ENCODE measurements around the gene ZNF71. TPM values are rescaled to one million over a fixed set of nuclear protein-coding genes. Genes with fewer than 3 reads are reported as not detected.

Gene ZNF71
- total and polyA plus RNA-seq, 4 experiments from 2014 or later, result 7.1 to 13.7 (median 8.2) TPM

DNA sequence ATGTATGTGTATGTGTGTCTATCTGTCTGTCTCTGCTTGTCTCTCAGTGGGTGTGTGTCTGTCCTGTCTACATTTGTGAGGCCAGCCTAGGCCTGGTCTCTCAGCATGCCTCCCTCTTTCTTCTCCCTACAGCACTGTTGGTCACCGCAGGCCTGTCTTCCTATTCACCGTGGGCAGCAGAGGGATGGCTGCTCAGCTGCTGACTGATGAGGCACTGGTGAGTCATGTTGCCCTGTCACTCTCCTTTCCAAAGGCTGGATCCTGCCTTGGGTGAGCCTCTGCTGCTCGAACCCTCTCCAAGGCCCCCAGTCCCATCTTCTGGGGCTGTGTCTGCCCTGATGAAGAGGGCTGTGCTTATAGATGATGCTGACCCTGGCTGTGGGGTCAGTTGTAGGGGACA lies 6.3 kb downstream of the ZNF71 start:
- peaks cover 0 to 24% of the 10 kb centered on the region in 2 donors for H3K9me3 ChIP-seq (ENCODE audit: control insufficient read depth in 1 of 2, low read length in 2 of 2)
- Mint-ChIP-seq H3K36me3 (peaks cover 69 to 76% of the 10 kb centered on the region in 2 donors), H3K4me1 (peaks cover under 1 to 16% (median 9%) of the 10 kb centered on the region in 4 donors), H3K4me3 (no peak overlapping the region), H3K27me3 (no peaks in the 10 kb centered on the region), H3K27ac (no peak overlapping the region), H3K9me3 (peaks cover 2 to 77% (median 67%) of the 10 kb centered on the region in 8 donors)
- DNase-seq, result no peak
- POLR2A ChIA-PET (ENCODE audit: partially characterized antibody), result no interaction called here
- intact Hi-C loops (cut with micrococcal nuclease), result no loop called here
- CTCF ChIA-PET (ENCODE audit: partially characterized antibody), result no interaction called here
- H3K27ac ChIP-seq (ENCODE audit: low read depth, low read length), result no peak overlapping the region
- H3K4me1 ChIP-seq (ENCODE audit: insufficient read depth, low read length), result peaks cover 2% of the 10 kb centered on the region
- H3K36me3 ChIP-seq (ENCODE audit: insufficient read depth, low read length), result peaks cover 24% of the 10 kb centered on the region
- H3K27me3 ChIP-seq (ENCODE audit: insufficient read depth, low read length), result no peaks in the 10 kb centered on the region
- no peak overlapping the region for H3K4me3 ChIP-seq (ENCODE audit: low read length in 2 of 2)

DNA sequence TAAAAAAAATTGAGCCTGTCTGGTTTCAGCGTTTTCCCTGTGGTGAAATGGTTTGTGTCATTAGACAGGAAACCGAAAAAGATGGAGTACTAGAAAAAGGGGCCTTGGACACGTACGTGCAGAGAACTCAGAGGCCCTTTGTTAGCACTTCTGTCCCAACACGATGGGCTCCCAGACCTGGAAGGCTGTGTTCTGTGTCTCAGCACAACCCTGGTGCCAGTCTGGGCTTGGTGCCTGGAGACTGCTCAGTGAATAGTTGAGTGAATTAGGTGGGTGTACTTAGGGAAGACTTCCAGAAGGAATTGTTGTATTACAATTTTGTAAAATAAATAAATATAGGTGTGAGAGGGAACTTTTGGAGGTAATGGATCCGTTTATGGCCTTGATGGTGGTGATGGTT lies 8.7 kb downstream of the ZNF71 start:
- no peak for DNase-seq
- POLR2A ChIA-PET (ENCODE audit: partially characterized antibody), result no interaction called here
- no peak overlapping the region for H3K4me3 Mint-ChIP-seq
- H3K4me1 Mint-ChIP-seq, result peaks cover 0 to 13% (median 8%) of the 10 kb centered on the region in 4 donors
- no peaks in the 10 kb centered on the region for H3K4me1 ChIP-seq (ENCODE audit: insufficient read depth, low read length)
- peaks cover 10 to 48% of the 10 kb centered on the region in 2 donors for H3K9me3 ChIP-seq (ENCODE audit: control insufficient read depth in 1 of 2, low read length in 2 of 2)
- no peaks in the 10 kb centered on the region for H3K27me3 ChIP-seq (ENCODE audit: insufficient read depth, low read length)
- no peak overlapping the region for H3K4me3 ChIP-seq (ENCODE audit: low read length in 2 of 2)
- H3K9me3 Mint-ChIP-seq, result peaks cover 2 to 85% (median 82%) of the 10 kb centered on the region in 8 donors
- CTCF ChIA-PET (ENCODE audit: partially characterized antibody), result no interaction called here
- intact Hi-C loops (cut with micrococcal nuclease), result no loop called here
- peaks cover 24% of the 10 kb centered on the region for H3K36me3 ChIP-seq (ENCODE audit: insufficient read depth, low read length)
- no peak overlapping the region for H3K27ac ChIP-seq (ENCODE audit: low read depth, low read length)
- H3K36me3 Mint-ChIP-seq, result peaks cover 76 to 83% of the 10 kb centered on the region in 2 donors
- H3K27me3 Mint-ChIP-seq, result no peaks in the 10 kb centered on the region
- H3K27ac Mint-ChIP-seq, result no peak overlapping the region

GRCh38 chr19:56608274-56608964 lies 13.3 kb downstream of the ZNF71 start:
- peaks cover 17 to 60% of the 10 kb centered on the region in 2 donors for H3K9me3 ChIP-seq (ENCODE audit: control insufficient read depth in 1 of 2, low read length in 2 of 2)
- no peak overlapping the region for H3K27ac ChIP-seq (ENCODE audit: low read depth, low read length)
- Mint-ChIP-seq H3K4me1 (peaks cover 0 to 3% (median under 1%) of the 10 kb centered on the region in 4 donors), H3K4me3 (peak overlapping the region in 1 of 8 donors; percentile 10), H3K9me3 (peaks cover 7 to 100% (median 92%) of the 10 kb centered on the region in 8 donors), H3K36me3 (peaks cover 84 to 87% of the 10 kb centered on the region in 2 donors), H3K27ac (peak overlapping the region in 1 of 7 donors; percentile 37), H3K27me3 (no peaks in the 10 kb centered on the region)
- no peaks in the 10 kb centered on the region for H3K4me1 ChIP-seq (ENCODE audit: insufficient read depth, low read length)
- intact Hi-C loops (cut with micrococcal nuclease), result no loop called here
- no peak overlapping the region for H3K4me3 ChIP-seq (ENCODE audit: low read length in 2 of 2)
- peaks cover 1% of the 10 kb centered on the region for H3K36me3 ChIP-seq (ENCODE audit: insufficient read depth, low read length)
- H3K27me3 ChIP-seq (ENCODE audit: insufficient read depth, low read length), result no peaks in the 10 kb centered on the region
- ChIA-PET CTCF (ENCODE audit: partially characterized antibody) (no interaction called here), POLR2A (ENCODE audit: partially characterized antibody) (no interaction called here)
- no peak for DNase-seq

DNA sequence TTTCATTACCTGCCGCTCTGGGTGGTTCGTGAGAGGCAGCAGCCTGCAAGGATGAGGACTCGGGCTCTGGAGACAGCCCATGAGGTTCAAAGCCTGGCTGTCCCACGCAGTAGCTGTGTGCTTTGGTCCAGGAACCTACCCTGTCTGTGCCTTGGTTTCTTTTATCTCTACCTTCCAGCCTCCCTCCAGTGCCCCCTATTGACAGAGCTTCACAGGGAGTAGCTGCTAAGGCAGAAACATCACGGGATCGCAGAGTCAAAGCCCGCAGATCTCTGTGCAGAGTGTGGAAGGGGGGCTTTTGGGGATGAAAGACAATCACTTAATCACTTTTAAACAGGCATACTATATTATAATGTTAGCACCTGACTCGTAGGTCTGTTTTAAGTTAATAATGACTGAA lies 16.2 kb downstream of the ZNF71 start:
- H3K4me1 Mint-ChIP-seq, result peaks cover 0 to 3% (median under 1%) of the 10 kb centered on the region in 4 donors
- CTCF ChIA-PET (ENCODE audit: partially characterized antibody), result no interaction called here
- H3K4me3 ChIP-seq (ENCODE audit: low read length in 2 of 2), result no peak overlapping the region
- peaks cover 7 to 100% (median 96%) of the 10 kb centered on the region in 8 donors for H3K9me3 Mint-ChIP-seq
- DNase-seq, result no peak
- no peaks in the 10 kb centered on the region for H3K27me3 ChIP-seq (ENCODE audit: insufficient read depth, low read length)
- intact Hi-C loops (cut with micrococcal nuclease), result no loop called here
- no peak overlapping the region for H3K27ac ChIP-seq (ENCODE audit: low read depth, low read length)
- H3K36me3 Mint-ChIP-seq, result peaks cover 87 to 97% of the 10 kb centered on the region in 2 donors
- H3K9me3 ChIP-seq (ENCODE audit: control insufficient read depth in 1 of 2, low read length in 2 of 2), result peaks cover 17 to 72% of the 10 kb centered on the region in 2 donors
- H3K4me1 ChIP-seq (ENCODE audit: insufficient read depth, low read length), result no peaks in the 10 kb centered on the region
- H3K27ac Mint-ChIP-seq, result no peak overlapping the region
- H3K27me3 Mint-ChIP-seq, result no peaks in the 10 kb centered on the region
- POLR2A ChIA-PET (ENCODE audit: partially characterized antibody), result no interaction called here
- H3K4me3 Mint-ChIP-seq, result no peak overlapping the region
- H3K36me3 ChIP-seq (ENCODE audit: insufficient read depth, low read length), result no peaks in the 10 kb centered on the region

DNA sequence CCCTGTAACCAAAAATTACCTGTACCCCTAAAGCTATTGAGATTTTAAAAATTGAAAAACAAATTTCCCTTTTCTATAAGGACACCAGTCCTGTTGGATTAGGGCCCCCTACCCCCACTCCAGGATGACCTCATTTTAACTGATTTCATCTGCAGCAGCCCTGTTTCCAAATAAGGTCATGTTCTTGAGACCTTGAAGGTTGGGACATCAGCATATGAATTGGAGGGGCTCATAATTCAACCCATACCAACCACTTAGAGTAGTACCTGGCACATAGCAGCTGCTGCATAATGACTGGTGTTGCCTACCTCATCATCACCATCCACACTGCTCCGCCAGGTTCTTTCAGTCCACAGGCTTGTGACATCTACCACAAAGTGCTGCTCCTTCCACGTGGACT lies 17.6 kb downstream of the ZNF71 start:
- ChIA-PET POLR2A (ENCODE audit: partially characterized antibody) (no interaction called here), CTCF (ENCODE audit: partially characterized antibody) (no interaction called here)
- Histone ChIP-seq H3K36me3 (ENCODE audit: insufficient read depth, low read length) (peaks cover 4% of the 10 kb centered on the region), H3K27ac (ENCODE audit: low read depth, low read length) (no peak overlapping the region), H3K4me3 (ENCODE audit: low read length in 2 of 2) (no peak overlapping the region), H3K4me1 (ENCODE audit: insufficient read depth, low read length) (no peaks in the 10 kb centered on the region), H3K9me3 (ENCODE audit: control insufficient read depth in 1 of 2, low read length in 2 of 2) (peaks cover 11 to 68% of the 10 kb centered on the region in 2 donors), H3K27me3 (ENCODE audit: insufficient read depth, low read length) (no peaks in the 10 kb centered on the region)
- intact Hi-C loops (cut with micrococcal nuclease), result no loop called here
- H3K27ac Mint-ChIP-seq, result no peak overlapping the region
- DNase-seq, result no peak
- no peak overlapping the region for H3K4me3 Mint-ChIP-seq
- H3K4me1 Mint-ChIP-seq, result peaks cover 0 to 6% (median under 1%) of the 10 kb centered on the region in 4 donors
- H3K36me3 Mint-ChIP-seq, result peaks cover 90 to 99% of the 10 kb centered on the region in 2 donors
- peaks cover 7 to 100% (median 98%) of the 10 kb centered on the region in 8 donors for H3K9me3 Mint-ChIP-seq
- H3K27me3 Mint-ChIP-seq, result no peaks in the 10 kb centered on the region

DNA sequence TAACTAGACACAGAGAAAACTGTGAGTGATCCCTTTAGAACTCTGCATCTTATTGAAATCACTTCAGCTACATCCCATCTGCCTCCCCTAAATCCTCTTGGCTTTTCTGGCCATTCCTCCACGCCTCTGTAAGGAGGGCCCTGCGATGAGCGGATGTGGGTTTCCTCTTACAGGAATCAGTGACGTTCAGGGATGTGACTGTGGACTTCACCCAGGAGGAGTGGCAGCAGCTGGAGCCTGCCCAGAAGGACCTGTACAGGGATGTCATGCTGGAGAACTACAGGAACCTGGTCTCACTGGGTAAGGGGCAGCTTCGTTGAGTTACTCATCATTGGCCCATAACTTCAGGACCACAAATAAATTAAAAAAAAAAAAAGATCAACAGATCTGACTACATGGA lies 18.5 kb downstream of the ZNF71 start:
- H3K36me3 Mint-ChIP-seq, result peaks cover 88 to 97% of the 10 kb centered on the region in 2 donors
- no peak for DNase-seq
- H3K4me3 Mint-ChIP-seq, result no peak overlapping the region
- H3K9me3 ChIP-seq (ENCODE audit: control insufficient read depth in 1 of 2, low read length in 2 of 2), result peaks cover 8 to 64% of the 10 kb centered on the region in 2 donors
- H3K36me3 ChIP-seq (ENCODE audit: insufficient read depth, low read length), result peaks cover 5% of the 10 kb centered on the region
- peaks cover 0 to 6% (median under 1%) of the 10 kb centered on the region in 4 donors for H3K4me1 Mint-ChIP-seq
- H3K27ac Mint-ChIP-seq, result no peak overlapping the region
- H3K4me3 ChIP-seq (ENCODE audit: low read length in 2 of 2), result no peak overlapping the region
- H3K4me1 ChIP-seq (ENCODE audit: insufficient read depth, low read length), result no peaks in the 10 kb centered on the region
- H3K27ac ChIP-seq (ENCODE audit: low read depth, low read length), result no peak overlapping the region
- no peaks in the 10 kb centered on the region for H3K27me3 ChIP-seq (ENCODE audit: insufficient read depth, low read length)
- H3K27me3 Mint-ChIP-seq, result no peaks in the 10 kb centered on the region
- ChIA-PET CTCF (ENCODE audit: partially characterized antibody) (no interaction called here), POLR2A (ENCODE audit: partially characterized antibody) (no interaction called here)
- H3K9me3 Mint-ChIP-seq, result peaks cover 7 to 100% (median 98%) of the 10 kb centered on the region in 8 donors
- intact Hi-C loops (cut with micrococcal nuclease), result no loop called here

GRCh38 chr19:56617531-56617930 lies 22.4 kb downstream of the ZNF71 start:
- peaks cover 0 to 69% of the 10 kb centered on the region in 2 donors for H3K9me3 ChIP-seq (ENCODE audit: control insufficient read depth in 1 of 2, low read length in 2 of 2)
- Mint-ChIP-seq H3K4me1 (peaks cover 0 to 3% (median under 1%) of the 10 kb centered on the region in 4 donors), H3K9me3 (peaks cover 0 to 97% (median 87%) of the 10 kb centered on the region in 8 donors)

More at GRCh38 chr19:56617531-56617930, 22.4 kb downstream of the ZNF71 start:
- no peaks in the 10 kb centered on the region for H3K4me1 ChIP-seq (ENCODE audit: insufficient read depth, low read length)
- peaks cover 79 to 87% of the 10 kb centered on the region in 2 donors for H3K36me3 Mint-ChIP-seq
- H3K4me3 ChIP-seq (ENCODE audit: low read length in 2 of 2), result no peak overlapping the region
- POLR2A ChIA-PET (ENCODE audit: partially characterized antibody), result no interaction called here
- intact Hi-C loops (cut with micrococcal nuclease), result no loop called here
- no peak overlapping the region for H3K27ac Mint-ChIP-seq
- peaks cover 23% of the 10 kb centered on the region for H3K36me3 ChIP-seq (ENCODE audit: insufficient read depth, low read length)
- peak overlapping the region in 1 of 8 donors; percentile 21 for H3K4me3 Mint-ChIP-seq
- no peaks in the 10 kb centered on the region for H3K27me3 Mint-ChIP-seq
- DNase-seq, result no peak
- H3K27me3 ChIP-seq (ENCODE audit: insufficient read depth, low read length), result no peaks in the 10 kb centered on the region
- CTCF ChIA-PET (ENCODE audit: partially characterized antibody), result interaction anchor here (0.6 kb wide), 1 partner anchor 1553 kb away, joined by 4 read pairs; no protein-coding TSS in a partner anchor
- no peak overlapping the region for H3K27ac ChIP-seq (ENCODE audit: low read depth, low read length)

Data from CD4-positive, alpha-beta memory T cell (primary cell).